CD4-positive, alpha-beta T cell treated with Interleukin-2 at 100 ng/mL for 4 hours (primary cell): ENCODE measurements around the gene ADGRL1.

ENCODE experiments used
- DNase-seq: peaks from one replicate; pipeline ENCODE4 v3.0.0-alpha.2; 2020; ENCODE audit warnings: low spot score

Gene ADGRL1

GRCh38 chr19:14112051-14112808 lies 93.7 kb downstream of the ADGRL1 start:
- no peak for DNase-seq

GRCh38 chr19:14111486-14111885 lies 94.5 kb downstream of the ADGRL1 start:
- no peak for DNase-seq

GRCh38 chr19:14110650-14111049 lies 95.3 kb downstream of the ADGRL1 start:
- DNase-seq, result no peak

GRCh38 chr19:14107581-14108461 lies 98.1 kb downstream of the ADGRL1 start:
- no peak for DNase-seq

DNA sequence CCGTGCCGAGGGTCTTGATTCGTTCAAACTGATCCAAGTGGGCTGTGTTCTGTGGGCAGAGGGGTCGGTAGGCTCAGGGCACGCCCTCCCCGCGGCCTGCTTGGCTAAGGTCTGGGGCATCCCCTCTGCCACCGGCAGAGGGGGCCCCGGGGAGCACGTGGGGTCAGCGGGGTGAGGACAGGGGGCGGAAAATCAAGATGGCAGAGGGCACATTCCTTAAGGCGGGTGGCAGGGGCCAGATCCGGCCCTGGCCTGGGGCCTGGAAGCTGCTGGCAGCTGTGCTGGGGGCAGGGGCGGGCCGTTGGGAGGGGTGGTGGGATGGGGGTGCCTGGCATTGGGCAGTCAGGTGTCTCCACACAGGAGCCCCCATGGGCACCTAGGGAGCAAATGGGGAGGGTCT lies 99.1 kb downstream of the ADGRL1 start:
- no peak for DNase-seq

GRCh38 chr19:14105680-14106079 lies 100.3 kb downstream of the ADGRL1 start:
- DNase-seq, result no peak

DNA sequence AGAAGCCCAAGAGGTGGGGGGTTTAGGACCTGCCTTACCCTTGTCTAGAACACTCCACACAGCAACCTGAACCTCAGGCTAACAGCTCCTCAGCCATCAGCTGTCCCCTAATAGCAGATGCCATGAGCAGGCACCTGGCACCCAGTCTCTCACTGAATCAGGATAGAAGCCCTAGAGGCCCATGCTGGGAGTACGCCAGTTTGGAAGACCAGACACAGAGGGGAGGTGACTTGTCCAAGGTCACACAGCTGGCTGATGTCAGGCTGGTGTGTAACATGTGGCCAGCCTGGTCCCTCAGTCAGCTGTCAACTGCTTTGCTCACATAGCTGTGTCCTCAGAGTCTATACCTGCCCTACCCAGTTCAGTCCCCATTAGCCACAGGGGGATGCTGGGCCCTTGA lies 102.7 kb downstream of the ADGRL1 start:
- no peak for DNase-seq

DNA sequence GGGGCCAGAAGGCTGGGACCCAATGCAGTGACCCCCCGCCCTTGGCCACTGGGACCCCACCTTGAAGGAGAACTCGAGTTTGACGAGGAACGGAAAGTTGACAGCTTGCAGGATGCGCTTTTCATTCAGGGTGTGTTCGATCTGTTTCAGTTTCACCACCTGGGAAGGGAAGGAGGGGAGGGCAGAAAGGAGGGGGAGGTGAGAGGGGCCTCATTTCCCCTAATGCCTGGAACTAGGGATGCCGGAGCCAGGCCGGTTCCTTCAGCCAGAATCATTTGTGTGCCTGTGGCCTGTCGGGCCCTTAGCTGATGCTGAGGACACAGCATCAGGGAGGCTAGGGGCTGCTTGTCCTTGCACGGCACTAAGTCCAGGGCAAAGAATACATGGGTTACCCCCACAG lies 103.2 kb downstream of the ADGRL1 start:
- no peak for DNase-seq

DNA sequence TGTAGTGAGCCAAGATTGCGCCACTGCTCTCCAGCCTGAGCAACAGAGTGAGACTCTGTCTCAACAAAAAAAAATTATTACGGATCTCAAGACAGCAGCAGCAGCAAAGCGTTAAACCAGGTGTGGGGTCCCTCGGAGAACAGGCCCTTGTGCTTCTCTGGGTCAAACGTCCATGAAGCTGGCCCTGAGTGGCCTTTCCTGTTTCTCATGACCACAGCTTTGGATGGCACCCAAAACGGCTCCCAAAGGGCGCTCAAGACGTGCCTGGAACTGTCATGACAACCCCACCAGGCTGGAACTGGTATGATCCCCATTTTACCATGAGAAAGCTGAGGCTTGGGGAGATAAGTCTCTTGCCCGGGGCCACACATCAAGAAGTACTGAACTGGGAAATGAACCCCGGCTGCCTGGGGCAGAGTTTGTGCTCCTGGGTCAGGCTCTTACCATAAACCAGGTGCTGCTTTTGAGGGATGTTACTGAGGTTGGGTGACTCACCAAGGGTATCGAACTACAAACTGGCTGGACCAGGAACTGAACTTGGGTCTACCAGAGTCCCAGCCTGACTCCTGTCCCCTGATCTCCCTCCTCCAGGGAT lies 103.8 kb downstream of the ADGRL1 start:
- no peak for DNase-seq

- DNase-seq, result no peak
These were observed 104.9 kb downstream of the ADGRL1 start for GRCh38 chr19:14101003-14101545.
